ENCODE data around the gene KRTAP10-12.

The KRTAP10-12 gene

GRCh38 chr21:44734841-44735240 lies 37.9 kb downstream of the KRTAP10-12 start:
- no peak for DNase-seq

GRCh38 chr21:44735821-44736220 lies 38.8 kb downstream of the KRTAP10-12 start:
- DNase-seq = no peak

- no peak for DNase-seq
Observed at GRCh38 chr21:44736291-44737004, 39.5 kb downstream of the KRTAP10-12 start.

- no peak for DNase-seq
Observed at GRCh38 chr21:44737706-44738354, 40.9 kb downstream of the KRTAP10-12 start.

GRCh38 chr21:44738621-44739020 lies 41.6 kb downstream of the KRTAP10-12 start:
- no peak for DNase-seq

- no peak for DNase-seq
Observed at GRCh38 chr21:44739316-44739715, 42.3 kb downstream of the KRTAP10-12 start.

GRCh38 chr21:44740742-44741141 lies 43.8 kb downstream of the KRTAP10-12 start:
- no peak for DNase-seq

- DNase-seq = no peak
Observed at GRCh38 chr21:44741921-44742320, 44.9 kb downstream of the KRTAP10-12 start.

GRCh38 chr21:44742418-44743153 lies 45.6 kb downstream of the KRTAP10-12 start:
- DNase-seq = no peak
